ENCODE measurements around the gene STX18. TPM values are rescaled to one million over a fixed set of nuclear protein-coding genes. Genes with fewer than 3 reads are reported as not detected.

Gene STX18
- total and polyA plus RNA-seq, 2 of the 13 experiments (the other 11 are each of a cell fraction or from before 2014, with no cell fraction given): 23.9 to 37.1 TPM

DNA sequence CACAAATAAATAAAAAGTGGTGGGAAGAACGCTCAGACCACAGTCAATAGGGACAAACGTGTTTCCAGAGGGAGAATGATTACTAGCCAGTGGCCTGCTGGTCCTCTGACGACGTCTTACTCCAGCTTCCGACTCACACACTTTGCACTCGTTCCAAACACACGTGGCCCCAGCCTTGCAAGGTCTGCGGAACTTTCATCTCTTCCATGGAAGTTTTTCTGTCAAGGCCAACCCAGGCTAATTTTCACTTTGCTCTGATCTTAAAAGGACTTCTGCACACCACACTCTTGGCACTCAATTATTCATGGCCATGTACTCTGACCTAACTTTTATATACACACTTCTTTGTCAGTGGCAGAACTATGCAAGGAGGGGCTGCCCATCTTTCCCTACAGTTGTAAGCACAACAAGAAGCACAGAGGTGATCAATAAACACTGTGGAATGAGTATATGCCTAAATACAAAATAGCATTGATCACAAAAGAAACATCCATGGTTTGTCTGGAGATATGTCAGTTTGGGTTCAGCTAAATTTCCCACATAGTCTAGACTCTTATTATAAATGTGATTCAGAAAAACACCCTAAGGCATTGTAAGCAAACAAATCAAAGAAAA is 69.4 kb downstream of the STX18 start (continued):
- TF ChIP-seq ASH2L (IDR thresholded peaks at IDR 0.05; ENCODE audit: insufficient read length, low read depth, low read length) (no peak), EED (CRISPR knock-in tag; IDR thresholded peaks at IDR 0.05) (no peak), GFI1 (CRISPR knock-in tag; IDR thresholded peaks at IDR 0.05; ENCODE audit: borderline replicate concordance) (peak; percentile 61; the same call in 1 of the 2 replicates), ELF4 (CRISPR knock-in tag; IDR thresholded peaks at IDR 0.05; ENCODE audit: borderline replicate concordance) (no peak), ADNP (CRISPR knock-in tag; IDR thresholded peaks at IDR 0.05) (no peak), ZFP1 (CRISPR knock-in tag; IDR thresholded peaks at IDR 0.05) (no peak), SIN3B (IDR thresholded peaks at IDR 0.05; ENCODE audit: low read length) (no peak), WIZ (CRISPR knock-in tag; IDR thresholded peaks at IDR 0.05) (peak; percentile 70; the same call in 1 of the 2 replicates), ZNF569 (CRISPR knock-in tag; IDR thresholded peaks at IDR 0.05; ENCODE audit: borderline replicate concordance) (no peak), FOXP1 (IDR thresholded peaks at IDR 0.05) (no peak), FOXP1 (CRISPR knock-in tag; IDR thresholded peaks at IDR 0.05) (peak; percentile 75), ZNF292 (CRISPR knock-in tag; IDR thresholded peaks at IDR 0.05; ENCODE audit: borderline replicate concordance, low read depth) (no peak), ZNF564 (CRISPR knock-in tag; IDR thresholded peaks at IDR 0.05) (no peak), GABPA (IDR thresholded peaks at IDR 0.05; ENCODE audit: low read depth, low read length) (no peak), GABPA (CRISPR knock-in tag; IDR thresholded peaks at IDR 0.05; ENCODE audit: low read depth) (peak; percentile 45; the same call in 1 of the 2 replicates)
- TF ChIP-seq, protein P1, sequence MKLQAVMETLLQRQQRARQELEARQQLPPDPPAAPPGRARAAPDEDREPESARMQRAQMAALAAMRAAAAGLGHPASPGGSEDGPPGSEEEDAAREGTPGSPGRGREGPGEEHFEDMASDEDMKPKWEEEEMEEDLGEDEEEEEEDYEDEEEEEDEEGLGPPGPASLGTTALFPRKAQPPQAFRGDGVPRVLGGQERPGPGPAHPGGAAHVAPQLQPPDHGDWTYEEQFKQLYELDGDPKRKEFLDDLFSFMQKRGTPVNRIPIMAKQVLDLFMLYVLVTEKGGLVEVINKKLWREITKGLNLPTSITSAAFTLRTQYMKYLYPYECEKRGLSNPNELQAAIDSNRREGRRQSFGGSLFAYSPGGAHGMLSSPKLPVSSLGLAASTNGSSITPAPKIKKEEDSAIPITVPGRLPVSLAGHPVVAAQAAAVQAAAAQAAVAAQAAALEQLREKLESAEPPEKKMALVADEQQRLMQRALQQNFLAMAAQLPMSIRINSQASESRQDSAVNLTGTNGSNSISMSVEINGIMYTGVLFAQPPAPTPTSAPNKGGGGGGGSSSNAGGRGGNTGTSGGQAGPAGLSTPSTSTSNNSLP (IDR thresholded peaks at IDR 0.05; ENCODE audit: low read depth, low read length): no peak
- TF ChIP-seq, protein P2, sequence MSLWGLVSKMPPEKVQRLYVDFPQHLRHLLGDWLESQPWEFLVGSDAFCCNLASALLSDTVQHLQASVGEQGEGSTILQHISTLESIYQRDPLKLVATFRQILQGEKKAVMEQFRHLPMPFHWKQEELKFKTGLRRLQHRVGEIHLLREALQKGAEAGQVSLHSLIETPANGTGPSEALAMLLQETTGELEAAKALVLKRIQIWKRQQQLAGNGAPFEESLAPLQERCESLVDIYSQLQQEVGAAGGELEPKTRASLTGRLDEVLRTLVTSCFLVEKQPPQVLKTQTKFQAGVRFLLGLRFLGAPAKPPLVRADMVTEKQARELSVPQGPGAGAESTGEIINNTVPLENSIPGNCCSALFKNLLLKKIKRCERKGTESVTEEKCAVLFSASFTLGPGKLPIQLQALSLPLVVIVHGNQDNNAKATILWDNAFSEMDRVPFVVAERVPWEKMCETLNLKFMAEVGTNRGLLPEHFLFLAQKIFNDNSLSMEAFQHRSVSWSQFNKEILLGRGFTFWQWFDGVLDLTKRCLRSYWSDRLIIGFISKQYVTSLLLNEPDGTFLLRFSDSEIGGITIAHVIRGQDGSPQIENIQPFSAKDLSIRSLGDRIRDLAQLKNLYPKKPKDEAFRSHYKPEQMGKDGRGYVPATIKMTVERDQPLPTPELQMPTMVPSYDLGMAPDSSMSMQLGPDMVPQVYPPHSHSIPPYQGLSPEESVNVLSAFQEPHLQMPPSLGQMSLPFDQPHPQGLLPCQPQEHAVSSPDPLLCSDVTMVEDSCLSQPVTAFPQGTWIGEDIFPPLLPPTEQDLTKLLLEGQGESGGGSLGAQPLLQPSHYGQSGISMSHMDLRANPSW (CRISPR knock-in tag; IDR thresholded peaks at IDR 0.05; ENCODE audit: borderline replicate concordance): no peak
- TF ChIP-seq, protein P3, sequence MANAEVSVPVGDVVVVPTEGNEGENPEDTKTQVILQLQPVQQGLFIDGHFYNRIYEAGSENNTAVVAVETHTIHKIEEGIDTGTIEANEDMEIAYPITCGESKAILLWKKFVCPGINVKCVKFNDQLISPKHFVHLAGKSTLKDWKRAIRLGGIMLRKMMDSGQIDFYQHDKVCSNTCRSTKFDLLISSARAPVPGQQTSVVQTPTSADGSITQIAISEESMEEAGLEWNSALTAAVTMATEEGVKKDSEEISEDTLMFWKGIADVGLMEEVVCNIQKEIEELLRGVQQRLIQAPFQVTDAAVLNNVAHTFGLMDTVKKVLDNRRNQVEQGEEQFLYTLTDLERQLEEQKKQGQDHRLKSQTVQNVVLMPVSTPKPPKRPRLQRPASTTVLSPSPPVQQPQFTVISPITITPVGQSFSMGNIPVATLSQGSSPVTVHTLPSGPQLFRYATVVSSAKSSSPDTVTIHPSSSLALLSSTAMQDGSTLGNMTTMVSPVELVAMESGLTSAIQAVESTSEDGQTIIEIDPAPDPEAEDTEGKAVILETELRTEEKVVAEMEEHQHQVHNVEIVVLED (CRISPR knock-in tag; IDR thresholded peaks at IDR 0.05; ENCODE audit: borderline replicate concordance): peak; percentile 38; the same call in 1 of the 2 replicates
- TF ChIP-seq, protein P4, sequence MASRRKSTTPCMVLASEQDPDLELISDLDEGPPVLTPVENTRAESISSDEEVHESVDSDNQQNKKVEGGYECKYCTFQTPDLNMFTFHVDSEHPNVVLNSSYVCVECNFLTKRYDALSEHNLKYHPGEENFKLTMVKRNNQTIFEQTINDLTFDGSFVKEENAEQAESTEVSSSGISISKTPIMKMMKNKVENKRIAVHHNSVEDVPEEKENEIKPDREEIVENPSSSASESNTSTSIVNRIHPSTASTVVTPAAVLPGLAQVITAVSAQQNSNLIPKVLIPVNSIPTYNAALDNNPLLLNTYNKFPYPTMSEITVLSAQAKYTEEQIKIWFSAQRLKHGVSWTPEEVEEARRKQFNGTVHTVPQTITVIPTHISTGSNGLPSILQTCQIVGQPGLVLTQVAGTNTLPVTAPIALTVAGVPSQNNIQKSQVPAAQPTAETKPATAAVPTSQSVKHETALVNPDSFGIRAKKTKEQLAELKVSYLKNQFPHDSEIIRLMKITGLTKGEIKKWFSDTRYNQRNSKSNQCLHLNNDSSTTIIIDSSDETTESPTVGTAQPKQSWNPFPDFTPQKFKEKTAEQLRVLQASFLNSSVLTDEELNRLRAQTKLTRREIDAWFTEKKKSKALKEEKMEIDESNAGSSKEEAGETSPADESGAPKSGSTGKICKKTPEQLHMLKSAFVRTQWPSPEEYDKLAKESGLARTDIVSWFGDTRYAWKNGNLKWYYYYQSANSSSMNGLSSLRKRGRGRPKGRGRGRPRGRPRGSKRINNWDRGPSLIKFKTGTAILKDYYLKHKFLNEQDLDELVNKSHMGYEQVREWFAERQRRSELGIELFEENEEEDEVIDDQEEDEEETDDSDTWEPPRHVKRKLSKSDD (CRISPR knock-in tag; IDR thresholded peaks at IDR 0.05; ENCODE audit: low read depth): no peak
- TF ChIP-seq, protein P5, sequence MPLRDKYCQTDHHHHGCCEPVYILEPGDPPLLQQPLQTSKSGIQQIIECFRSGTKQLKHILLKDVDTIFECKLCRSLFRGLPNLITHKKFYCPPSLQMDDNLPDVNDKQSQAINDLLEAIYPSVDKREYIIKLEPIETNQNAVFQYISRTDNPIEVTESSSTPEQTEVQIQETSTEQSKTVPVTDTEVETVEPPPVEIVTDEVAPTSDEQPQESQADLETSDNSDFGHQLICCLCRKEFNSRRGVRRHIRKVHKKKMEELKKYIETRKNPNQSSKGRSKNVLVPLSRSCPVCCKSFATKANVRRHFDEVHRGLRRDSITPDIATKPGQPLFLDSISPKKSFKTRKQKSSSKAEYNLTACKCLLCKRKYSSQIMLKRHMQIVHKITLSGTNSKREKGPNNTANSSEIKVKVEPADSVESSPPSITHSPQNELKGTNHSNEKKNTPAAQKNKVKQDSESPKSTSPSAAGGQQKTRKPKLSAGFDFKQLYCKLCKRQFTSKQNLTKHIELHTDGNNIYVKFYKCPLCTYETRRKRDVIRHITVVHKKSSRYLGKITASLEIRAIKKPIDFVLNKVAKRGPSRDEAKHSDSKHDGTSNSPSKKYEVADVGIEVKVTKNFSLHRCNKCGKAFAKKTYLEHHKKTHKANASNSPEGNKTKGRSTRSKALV (CRISPR knock-in tag; IDR thresholded peaks at IDR 0.05): peak; percentile 55; the same call in 1 of the 2 replicates

Data from HepG2 (cell line).